HG03460 (cell line): Measurements from ENCODE around the gene RFT1.

Source experiments
- ATAC-seq: cut with Tn5 transposase; IDR thresholded peaks from one replicate; pipeline ENCODE4 v1.9.1; 2021; ENCODE audit not compliant: unreplicated experiment

The RFT1 gene

DNA sequence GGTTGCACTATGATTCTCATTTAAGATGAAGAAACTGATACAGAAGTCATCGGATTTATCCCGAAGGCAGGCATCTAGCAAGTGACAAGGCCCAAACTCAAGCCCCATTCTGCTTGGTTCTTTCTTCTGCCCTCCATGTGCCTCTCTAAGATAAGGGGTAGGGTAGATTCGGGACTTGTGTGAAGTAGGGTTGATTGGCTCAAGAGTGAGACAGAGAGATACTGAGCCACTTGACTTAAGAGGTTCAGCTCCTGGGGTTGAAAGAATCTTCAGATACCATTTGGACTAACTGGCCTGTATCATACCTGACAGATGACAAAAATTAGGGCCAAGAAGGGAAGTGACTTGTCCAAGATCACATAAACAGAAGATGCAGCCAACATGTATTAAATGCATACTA lies 891 bp downstream of the RFT1 start:
- no peak for ATAC-seq

DNA sequence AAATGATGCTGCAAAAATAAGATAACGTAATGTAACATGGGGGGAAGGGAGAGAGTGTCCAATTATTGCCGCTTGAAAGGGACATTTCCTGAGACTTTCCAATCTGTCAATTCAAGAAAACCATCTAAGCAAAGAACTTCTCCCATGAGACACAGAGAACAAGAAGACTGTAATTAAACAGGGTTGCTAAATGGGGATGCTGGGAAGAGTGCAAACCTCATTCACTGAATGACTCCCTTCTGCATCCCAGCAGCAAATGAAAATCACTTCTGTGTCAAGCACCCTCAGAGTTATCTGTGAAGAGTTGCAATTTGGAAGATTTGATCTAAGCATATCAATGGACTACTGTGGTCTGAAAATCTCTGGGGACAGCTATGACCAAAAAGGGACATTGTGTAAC lies 3.6 kb downstream of the RFT1 start:
- ATAC-seq: no peak

DNA sequence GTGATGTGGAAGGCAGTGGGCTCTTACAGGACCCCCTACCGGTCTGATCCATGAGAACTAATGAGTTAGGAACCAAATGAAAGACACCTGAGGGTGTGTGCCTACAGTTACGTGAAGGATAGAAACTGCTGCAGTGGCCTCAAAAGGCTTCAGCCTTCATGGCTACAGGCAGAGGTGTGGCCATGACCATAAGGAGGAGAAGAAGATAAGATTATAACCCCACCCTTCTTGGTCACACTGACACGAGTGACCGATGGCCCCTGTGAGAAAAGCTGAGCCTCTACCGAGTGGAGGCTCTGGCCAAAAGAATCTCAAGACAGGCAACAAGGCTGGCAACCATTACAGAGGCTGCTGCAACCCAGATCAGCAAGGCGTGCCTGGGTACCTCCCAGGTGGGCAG lies 6.3 kb downstream of the RFT1 start:
- ATAC-seq: no peak

DNA sequence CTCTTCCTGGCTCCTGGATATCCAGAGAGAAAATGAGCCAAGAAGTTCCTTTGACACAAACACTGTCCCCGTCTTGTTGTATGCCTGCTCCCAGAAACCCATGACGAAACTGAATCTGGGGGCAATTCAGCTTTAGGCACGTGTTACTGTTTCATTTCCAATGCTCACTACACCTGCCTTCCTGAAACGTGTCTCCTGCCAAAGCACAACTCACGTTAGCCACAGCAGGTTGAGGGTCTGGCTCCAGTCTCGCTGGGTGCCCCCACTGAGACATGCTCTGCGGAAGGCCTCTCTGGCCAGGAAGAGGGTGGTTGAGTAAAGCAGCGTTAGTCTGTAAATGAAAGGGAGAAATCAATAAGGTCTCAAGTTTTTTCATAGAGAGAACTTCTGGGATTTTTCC lies 6.7 kb downstream of the RFT1 start:
- ATAC-seq: no peak

DNA sequence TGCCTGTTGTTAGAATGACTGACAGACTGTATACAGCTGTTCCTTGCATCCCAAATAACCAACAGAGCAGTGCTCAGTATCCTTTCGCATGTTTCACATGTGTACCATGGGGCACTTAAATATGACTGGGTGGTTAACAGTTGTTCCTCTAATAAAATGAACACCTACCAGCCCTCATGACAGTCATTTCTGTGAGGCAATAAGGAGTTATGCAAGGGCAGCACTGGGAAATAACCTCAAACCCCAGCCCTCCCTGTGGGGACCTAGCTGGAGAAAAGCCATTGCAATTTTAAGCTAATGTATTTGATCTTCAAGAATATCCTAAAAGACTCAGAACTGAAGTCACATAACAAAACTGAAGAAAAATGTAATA lies 7.3 kb downstream of the RFT1 start:
- no peak for ATAC-seq

DNA sequence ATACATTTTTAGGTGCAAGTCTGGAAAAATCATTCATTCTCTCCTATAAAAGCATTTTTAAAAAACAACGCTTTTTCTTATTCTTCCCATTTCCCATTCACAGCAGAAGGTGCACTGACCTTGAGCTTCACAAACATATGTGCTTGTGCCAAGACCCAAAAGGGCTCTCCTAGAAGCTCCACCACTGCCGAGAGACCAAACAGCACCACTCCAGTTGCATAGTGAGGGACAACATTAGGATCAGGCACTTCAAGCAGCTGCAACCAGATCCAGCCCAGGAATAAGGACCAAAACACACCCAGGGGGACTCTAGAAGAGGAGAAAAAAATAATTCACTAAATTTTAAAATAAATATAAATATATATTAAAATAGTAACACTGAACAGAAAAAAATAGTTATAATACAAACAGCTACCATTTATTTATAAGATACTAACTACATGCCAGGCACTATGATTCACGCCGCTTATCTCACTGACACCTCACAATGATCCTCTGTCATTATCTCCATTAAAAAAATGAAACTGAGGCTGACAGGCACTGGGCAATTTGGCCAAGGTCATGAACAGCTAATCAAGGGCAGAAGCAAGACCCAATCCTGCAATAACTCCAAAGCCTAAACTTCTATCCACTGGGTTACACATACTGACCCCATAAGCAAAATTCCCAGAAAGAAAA lies 7.8 kb downstream of the RFT1 start:
- ATAC-seq: no peak

DNA sequence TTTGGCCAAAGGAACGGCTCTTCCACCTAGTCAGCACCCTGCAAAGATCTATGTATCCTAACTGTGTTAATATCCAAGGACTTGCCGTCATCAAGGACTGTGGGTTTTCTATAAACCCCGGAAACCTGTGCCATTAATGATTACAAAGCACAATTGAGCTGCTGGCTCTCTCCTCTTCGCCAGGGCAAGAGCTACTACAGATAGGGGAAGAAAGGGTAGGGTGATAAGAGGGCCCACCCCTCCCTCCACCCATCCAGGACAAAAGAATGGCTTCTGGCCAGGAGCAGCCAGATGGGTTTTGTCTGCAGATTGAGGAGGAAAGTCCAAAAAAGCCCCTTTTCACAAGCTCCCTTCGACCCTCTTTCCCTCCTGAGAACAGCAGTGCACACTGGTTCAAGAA lies 9.9 kb downstream of the RFT1 start:
- no peak for ATAC-seq

DNA sequence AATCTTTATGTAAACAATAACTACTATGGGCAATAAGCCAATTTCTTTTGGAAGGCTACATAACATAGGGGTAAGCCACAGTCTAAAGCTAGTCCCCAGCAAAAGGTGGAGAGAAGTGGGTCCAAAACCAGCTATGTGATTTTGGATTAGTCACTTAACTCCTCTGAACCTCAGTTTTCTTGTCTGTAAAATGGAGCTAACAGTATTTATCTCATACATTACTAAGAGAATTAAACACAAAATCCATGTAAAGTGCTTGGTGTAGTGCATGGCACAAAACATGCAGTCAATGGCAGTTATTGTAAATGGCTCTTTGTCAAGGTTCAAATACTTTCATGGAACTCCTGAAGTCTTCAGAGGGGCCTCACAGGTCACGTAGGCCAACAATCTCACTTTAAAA lies 13.3 kb downstream of the RFT1 start:
- no peak for ATAC-seq

DNA sequence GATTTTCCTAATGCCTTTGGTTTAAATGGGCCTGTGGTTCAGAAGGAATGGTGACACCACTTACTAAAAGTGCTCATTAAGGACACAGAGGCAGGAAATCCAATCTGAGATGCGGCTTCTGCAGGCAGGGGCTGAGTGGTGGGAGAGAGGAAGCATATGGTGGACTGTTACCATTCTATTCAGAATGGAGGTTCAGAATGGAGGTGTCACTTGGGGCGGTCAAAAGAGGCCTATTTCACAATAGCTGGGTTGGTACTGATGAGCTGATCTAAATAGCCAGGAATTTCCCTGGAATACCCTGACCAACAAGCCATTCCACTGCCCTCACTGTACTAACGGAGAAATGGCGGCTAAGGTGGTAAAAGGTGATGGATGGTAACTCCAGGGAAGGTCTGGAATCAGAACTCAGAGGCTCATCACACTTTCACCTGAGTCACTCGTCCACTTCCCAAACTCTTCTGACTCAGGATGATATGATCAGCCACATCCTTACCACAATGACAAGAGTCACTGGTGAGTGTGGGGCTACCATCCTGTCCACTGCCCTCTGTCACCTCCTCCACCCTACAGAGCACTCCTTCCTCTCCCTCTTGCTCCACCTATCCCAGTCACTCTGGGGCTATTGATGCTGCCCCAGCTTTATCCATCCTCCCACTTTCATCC lies 15.7 kb downstream of the RFT1 start:
- ATAC-seq: no peak

DNA sequence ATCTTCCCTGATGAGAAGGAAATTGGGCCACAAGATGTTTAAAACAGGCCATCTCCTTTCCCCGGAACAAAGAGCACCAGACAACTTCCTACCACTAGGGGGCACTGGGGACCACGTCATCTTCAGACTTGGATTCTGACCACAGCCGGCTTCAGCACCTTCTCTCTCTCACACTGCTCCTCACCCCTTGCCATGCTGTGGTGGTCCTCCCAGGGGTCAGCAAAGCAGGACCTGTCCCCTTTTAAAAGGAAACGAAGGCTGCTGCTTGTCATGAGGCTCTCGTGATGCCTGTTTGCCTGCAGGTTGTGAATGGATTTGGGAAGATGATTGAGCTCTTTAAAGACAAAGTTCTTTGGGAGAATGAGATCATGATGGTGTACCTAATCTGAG lies 16.2 kb downstream of the RFT1 start:
- peak; percentile 63 for ATAC-seq

DNA sequence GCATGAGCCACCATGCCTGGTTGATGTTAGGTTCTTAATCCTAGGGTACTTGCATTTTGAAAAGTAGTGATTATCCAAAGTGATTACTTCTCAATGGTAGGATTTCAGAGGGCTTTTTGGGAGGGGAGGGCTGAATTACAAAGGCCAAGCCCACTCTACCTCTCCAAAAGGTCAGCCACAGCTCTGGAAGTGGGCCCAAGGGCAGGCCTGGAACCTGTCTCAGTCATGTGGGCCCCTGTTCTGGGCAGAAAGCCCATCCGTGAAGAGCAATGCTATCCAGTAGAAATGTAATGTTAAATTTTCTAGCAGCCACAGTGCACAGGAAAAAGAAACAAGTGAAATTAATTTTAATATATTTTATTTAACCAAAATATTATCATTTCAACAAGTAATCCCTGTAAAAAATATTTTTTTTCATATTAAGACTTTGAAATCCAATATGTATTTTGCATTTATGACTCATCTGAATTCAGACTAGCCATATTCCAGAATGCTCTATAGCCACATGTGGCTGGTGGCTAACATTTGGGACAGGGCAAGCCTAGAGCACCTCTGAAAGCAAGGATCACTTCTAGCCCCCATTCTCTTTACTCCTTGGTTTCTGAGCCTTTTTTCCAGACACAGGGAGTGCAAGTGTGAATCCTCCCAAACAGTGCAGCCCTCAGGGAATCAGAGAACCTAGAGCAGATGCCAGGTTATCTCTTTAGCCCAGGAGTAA lies 16.8 kb downstream of the RFT1 start:
- ATAC-seq: no peak

DNA sequence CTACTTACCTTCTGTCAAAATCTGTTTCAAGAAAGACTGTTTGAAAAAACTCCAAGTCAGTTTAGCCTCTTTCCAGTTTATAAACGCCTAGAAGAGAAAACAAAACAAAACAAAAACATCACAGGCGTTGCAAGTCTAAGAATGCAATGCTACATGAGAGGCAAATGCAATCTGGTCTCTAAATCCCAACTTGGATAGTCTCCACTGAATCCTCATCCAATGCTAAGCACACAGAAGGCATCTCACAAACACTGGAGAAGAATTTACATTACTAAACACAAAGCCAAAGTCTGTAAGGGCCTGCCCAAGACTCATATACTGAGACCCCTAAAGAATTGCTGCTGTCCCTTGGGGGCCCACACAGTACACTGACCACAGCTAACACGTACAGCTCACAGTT lies 18.4 kb downstream of the RFT1 start:
- no peak for ATAC-seq

DNA sequence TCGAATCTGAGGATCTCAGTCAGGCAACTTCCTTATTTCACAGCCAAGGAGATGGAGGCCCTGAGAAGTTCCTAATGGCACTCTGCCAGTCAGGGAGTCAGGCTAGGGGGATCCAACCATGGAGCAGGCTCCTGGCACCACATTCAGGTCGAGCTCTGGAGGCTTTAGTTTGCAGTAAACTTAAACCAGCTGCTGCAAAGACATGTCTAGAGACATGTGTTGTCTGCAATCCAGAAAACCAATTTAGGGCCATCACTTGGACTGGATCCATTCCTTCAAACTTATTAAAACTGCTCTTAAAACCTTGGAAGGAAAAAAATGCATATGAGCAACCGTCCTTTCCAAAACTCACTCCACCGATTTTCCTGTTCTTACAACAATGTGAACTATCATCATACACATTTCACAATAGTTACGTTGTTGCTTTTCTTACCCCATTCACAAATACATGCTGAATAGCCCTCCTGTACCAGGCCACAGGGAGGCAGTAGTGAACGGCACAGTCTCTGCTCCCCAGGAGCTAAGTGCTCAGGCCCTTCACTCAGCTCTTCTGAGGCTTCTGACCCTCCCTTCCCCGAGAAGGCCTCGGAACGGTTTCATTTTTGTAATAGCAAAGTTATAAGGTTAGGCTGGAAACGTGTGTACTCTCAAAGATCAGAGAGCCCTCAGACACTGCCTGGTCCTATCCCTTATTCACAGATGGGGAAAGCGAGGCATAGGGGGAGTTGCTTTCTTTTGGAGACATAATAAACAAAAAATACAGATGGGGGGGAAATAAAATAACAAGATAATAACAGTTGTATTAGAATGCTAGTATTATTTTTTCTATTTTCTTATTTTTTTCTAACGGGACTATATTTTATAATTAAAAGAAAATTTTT lies 20.1 kb downstream of the RFT1 start:
- no peak for ATAC-seq

DNA sequence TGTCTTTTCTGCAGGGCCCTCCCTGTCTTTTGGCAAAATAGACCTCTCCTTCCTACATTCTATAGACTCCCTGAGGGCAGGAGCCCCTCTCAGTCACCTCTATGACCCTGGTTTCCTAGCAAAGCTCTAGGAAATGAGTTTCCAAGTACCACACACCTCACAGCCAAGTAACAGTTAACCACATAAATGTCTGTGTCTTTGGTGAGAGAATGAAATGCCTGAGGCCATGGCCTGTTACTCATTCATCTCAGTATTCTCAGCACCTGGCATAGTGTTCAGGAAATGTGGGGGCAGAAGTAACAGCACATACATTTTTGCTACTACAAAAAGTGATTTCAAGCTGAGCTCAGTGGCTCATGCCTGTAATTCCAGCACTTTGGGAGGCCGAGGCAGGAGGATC lies 21.0 kb downstream of the RFT1 start:
- peak; percentile 68 for ATAC-seq

DNA sequence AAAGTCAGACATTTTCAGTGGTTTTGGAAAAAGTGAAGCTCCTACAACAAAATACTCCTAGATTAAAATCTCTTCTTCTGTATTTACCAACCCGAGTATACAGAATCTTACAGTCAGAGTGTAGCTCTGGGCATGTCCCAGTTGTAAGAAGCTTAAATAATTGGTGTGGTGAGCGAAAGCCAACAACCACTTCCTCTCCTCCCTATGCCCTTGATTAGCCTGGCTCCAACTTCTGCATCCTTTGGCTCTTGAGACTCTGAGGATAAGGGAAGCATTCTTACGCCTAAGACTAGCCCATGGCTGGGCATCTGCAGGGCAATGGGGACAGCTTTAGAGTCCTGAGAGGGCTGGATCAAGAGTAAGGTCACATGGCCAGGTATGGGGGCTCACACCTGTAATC lies 25.5 kb downstream of the RFT1 start:
- no peak for ATAC-seq

DNA sequence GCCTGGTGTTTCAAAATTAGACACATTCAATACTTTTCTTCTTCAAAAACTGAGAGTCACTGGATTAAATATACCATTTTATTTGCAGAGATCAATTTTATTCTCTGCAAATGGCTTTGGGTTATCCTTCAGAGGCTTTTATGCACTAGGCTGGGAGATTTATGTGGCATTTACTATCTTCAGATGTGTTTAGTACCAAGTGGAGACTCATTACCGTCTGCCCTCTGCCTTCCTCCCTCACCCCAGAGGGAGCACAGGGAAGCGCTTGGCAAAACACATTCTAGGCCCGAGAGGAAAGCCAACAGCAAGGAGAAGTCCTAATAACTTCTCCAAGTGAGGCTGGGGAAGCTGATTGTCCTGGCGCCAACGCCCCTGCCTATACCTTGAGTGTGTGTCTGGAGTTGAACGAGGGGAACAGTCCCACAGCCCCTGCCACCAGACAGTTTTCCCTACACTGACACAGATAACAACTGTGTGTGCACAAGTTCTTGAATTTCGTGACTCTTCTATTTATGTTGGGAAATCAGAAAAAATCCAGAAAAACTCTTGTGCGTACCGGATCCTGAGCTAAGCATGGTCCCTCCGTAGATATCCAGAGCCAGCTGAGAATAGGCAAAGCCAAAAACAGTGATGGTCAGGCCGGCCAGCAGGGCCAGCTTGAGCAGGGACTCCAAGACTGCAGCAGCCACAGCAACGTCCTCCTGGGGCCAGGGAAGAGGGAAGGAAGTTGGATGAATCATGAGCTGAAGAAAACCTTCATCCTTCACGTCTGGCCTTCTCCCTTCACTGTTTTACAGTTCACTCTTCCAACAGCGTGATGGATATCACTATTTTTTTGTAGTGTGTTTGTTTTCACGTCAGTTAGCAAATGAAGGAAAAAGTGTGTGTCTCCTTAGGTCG lies 26.6 kb downstream of the RFT1 start:
- no peak for ATAC-seq

DNA sequence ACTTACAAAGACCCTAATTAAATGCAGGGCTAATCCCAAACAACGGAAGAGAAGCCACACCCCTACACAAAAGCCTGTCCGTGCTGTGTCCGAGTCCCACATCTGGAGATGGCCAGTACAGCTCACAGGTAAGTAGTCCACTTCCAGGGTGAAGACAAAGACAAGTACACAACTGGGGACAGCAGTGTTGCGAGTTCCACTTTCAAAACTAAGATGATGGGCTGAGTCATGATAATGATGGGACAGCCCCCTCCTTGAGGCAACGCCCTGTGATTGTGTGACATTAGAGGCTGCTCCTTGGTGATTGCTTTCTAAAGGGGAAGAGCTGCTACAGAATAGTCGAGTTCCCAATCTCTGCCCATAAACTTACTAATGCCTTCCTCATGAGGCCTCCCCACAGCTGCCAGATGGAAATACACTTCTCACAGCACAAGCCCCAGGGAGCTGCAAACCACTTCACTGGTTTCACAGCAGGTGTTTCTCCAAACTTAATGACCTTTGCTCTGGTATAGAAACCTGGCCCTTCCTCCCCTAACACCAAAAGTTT lies 27.6 kb downstream of the RFT1 start:
- ATAC-seq: peak; percentile 81

DNA sequence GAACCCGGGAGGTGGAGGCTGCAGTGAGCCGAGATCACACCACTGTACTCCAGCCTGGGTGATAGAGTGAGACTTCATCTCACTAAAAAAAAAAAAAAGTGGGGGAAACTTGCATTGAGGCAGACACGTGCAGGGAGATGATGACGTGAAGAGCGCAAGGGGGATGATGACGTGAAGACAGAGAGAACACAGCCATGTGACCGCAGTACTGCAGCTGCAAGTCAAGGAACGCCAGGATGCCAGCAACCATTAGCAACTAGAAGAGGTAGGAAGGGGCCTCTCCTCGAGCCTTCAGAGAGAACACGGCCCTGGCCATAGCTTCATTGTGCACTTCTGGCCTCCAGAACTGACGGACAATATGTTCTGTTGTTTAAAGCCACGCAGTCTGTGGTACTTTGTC lies 28.3 kb downstream of the RFT1 start:
- ATAC-seq: no peak

DNA sequence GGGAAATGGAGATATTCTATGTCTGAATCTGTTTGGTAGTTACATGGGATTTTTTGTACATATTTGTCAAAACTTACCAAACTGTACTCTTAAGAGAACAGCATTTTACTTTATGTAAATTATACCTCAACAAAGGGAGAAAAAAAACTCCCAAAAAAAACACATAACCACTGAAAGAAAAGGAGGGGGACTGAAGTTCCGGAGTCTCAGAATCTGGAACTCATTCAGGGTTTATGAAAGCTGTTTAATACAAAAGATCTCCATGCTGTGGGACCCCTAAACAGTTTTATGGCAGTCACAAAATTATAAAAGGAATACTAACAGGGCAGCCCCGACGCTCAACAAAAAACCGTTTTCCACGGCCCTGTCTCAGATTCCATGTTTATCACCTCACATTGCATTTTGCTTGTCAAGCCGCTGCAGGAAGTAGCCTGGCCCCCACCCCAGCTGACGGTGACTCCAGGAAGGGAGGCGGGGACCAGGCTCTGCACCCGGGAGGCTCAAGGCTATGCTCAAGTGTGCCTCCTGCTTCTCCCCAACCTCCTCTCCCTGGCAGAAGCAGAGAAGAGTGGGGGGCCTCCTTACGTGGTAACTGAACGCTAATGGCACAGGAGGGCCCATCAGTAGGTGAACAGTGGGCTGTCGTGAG lies 29.3 kb downstream of the RFT1 start:
- ATAC-seq: no peak

DNA sequence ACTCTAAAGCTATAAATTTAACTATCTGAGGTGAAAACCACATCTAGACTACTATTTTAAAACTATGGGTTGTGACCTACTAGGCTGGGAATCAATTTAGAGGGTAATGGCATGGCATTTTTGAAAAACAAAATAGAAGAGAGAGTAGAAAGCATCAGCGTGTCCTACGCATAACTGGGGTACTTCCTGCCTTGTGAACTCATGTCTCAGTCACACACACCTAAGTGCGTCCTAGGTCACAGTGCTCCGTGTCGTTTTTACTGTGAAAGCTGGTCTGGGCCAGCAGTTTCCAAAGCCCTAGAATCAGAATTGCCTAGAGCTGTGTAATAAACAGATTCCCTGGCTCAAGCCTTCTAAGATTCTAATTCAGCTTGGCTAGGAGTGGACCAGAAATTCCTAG lies 32.3 kb downstream of the RFT1 start:
- no peak for ATAC-seq
